Sigmoid colon (tissue), 7 donors: ENCODE measurements around the gene KCNH1. TPM values are rescaled to one million over a fixed set of nuclear protein-coding genes. Genes with fewer than 3 reads are reported as not detected.

Experiments
- DNase-seq: peaks from one replicate; pipeline ENCODE4 v3.0.0-alpha.2; 2019
- H3K27ac ChIP-seq, 4 donors: fragments of 200-600 bp; sonication (generic); one replicate each; pipeline ENCODE4 v1.5.1; 2016 to 2019; ENCODE audit warnings: mild to moderate bottlenecking in 1 of 4
- H3K27me3 ChIP-seq, 3 donors: fragments of 200-600 bp; sonication (generic); one replicate each; pipeline ENCODE4 v1.5.1; 2019; ENCODE audit warnings: mild to moderate bottlenecking in 1 of 3
- H3K36me3 ChIP-seq, 4 donors: fragments of 200-600 bp; sonication (generic); one replicate each; pipeline ENCODE4 v1.5.1; 2016 to 2019
- H3K4me1 ChIP-seq, 4 donors: fragments of 200-600 bp; sonication (generic); one replicate each; pipeline ENCODE4 v1.5.1; 2017 to 2019
- H3K4me3 ChIP-seq, 4 donors: fragments of 200-600 bp; sonication (generic); one replicate each; pipeline ENCODE4 v1.5.1; 2017 to 2019; ENCODE audit warnings: mild to moderate bottlenecking in 2 of 4, moderate library complexity in 1 of 4
- H3K9me3 ChIP-seq, 4 donors: fragments of 200-600 bp in 3 of 4; sonication (generic) in 3 of 4; one replicate each; pipeline versions ENCODE4 v1.5.1 to v1.6.1; 2013 to 2019
- EP300 ChIP-seq, 4 donors: sonication (generic); formaldehyde crosslinking; IDR thresholded peaks; one replicate each; pipeline ENCODE4 v1.6.1; 2017; ENCODE audit warnings: antibody characterized with exemption in 4 of 4
- POLR2A ChIP-seq, 2 donors: fragments of 450-650 bp; IDR thresholded peaks; one replicate each; pipeline ENCODE4 v1.6.1; 2016; ENCODE audit warnings: antibody characterized with exemption in 2 of 2, mild to moderate bottlenecking in 2 of 2, moderate library complexity in 2 of 2
- POLR2AphosphoS5 ChIP-seq, 4 donors: sonication (generic); formaldehyde crosslinking; IDR thresholded peaks; one replicate each; pipeline ENCODE4 v1.6.1; 2017; ENCODE audit warnings: antibody characterized with exemption in 4 of 4
- WGBS, 2 donors: extraction: QIAGEN DNeasy Blood & Tissue Kit; methylation state at CpG; one replicate each; pipeline ENCODE4 v1.1.7; 2013; 5-methylcytosine and 5-hydroxymethylcytosine counted together
- intact Hi-C: fragments of 100-400 bp; cut with DNase I; formaldehyde crosslinking; loops from one replicate; pipeline ENCODE4 v1.15.1; 2023
- polyA plus RNA-seq, 3 donors: library from polyadenylated mRNA; stranded (reverse); fragments of 200-250 nt; gene quantifications; one replicate each; pipeline ENCODE4 v1.2.3, GENCODE V29; 2013
- total RNA-seq, 4 donors: library from RNA; depleted of rRNA; stranded (reverse); fragments of >200 nt; gene quantifications; one replicate each; pipeline ENCODE4 v1.1.0, GENCODE V29; 2016
- TF ChIP-seq, protein P1 (sequence below), 4 experiments: fragments of 450-650 bp in 3 of 4; fragments of 200-600 bp in 1 of 4; IDR thresholded peaks; one replicate each; pipeline ENCODE4 v1.5.1; 2016 to 2019; ENCODE audit warnings: antibody characterized with exemption in 4 of 4, mild to moderate bottlenecking in 3 of 4, moderate library complexity in 2 of 4
- donor health status: healthy with polysubstance abuse.
- donor health status: Bipolar disorder and iron deficiency.
- donor health status: healthy.

KCNH1 gene
- total and polyA plus RNA-seq, 7 donors, result 0.23 to 3.1 (median 0.55) TPM; not detected in 2

DNA sequence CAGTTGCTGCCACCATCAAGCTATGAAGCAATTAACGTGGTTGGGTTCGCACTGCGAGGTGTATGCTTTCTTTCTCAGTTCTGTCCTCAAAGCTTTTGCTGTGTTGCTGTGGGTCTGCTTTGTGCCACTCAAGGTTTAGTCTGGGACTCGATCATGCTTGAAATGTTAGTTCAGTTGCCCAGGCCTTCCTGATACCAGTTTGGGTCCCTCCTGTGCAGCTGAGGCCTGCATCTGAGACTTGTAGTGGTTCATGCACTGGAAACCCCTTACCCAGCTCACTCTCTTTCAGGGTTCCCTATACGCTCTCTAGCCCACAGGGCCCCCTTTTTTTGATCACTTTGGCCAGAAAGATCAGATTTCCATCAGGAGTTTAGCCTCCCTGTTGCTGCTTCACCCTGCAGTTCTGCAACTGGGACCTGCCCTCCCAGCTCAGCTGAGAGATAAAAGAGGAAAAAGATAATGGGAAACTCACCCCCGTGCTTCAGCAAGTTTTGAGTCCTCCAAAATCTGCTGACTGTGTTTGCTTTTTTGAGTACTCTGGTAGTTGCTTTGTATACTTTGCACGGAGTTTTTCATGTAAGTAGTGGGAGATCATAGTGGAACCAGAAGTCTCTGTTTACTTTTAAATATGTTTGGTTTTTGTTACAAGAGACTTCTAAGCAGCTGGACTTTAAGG is 488.2 kb downstream of the KCNH1 start:
- Histone ChIP-seq H3K4me3 (no peak overlapping the region), H3K36me3 (no peaks in the 10 kb centered on the region), H3K4me1 (no peaks in the 10 kb centered on the region), H3K9me3 (no peaks in the 10 kb centered on the region), H3K27me3 (no peaks in the 10 kb centered on the region), H3K27ac (no peak overlapping the region)
- intact Hi-C loops, result no loop called here
- no peak for DNase-seq
- TF ChIP-seq, protein P1, sequence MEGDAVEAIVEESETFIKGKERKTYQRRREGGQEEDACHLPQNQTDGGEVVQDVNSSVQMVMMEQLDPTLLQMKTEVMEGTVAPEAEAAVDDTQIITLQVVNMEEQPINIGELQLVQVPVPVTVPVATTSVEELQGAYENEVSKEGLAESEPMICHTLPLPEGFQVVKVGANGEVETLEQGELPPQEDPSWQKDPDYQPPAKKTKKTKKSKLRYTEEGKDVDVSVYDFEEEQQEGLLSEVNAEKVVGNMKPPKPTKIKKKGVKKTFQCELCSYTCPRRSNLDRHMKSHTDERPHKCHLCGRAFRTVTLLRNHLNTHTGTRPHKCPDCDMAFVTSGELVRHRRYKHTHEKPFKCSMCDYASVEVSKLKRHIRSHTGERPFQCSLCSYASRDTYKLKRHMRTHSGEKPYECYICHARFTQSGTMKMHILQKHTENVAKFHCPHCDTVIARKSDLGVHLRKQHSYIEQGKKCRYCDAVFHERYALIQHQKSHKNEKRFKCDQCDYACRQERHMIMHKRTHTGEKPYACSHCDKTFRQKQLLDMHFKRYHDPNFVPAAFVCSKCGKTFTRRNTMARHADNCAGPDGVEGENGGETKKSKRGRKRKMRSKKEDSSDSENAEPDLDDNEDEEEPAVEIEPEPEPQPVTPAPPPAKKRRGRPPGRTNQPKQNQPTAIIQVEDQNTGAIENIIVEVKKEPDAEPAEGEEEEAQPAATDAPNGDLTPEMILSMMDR (IDR thresholded peaks at IDR 0.05), result no peak
- no peak for TF ChIP-seq POLR2AphosphoS5 (IDR thresholded peaks at IDR 0.05)
- TF ChIP-seq EP300 (IDR thresholded peaks at IDR 0.05), result no peak
- no peak for TF ChIP-seq POLR2A (IDR thresholded peaks at IDR 0.05)
- WGBS, 2 donors, result 83 to 84% methylated on average over 7 of the region's 7 CpGs

DNA sequence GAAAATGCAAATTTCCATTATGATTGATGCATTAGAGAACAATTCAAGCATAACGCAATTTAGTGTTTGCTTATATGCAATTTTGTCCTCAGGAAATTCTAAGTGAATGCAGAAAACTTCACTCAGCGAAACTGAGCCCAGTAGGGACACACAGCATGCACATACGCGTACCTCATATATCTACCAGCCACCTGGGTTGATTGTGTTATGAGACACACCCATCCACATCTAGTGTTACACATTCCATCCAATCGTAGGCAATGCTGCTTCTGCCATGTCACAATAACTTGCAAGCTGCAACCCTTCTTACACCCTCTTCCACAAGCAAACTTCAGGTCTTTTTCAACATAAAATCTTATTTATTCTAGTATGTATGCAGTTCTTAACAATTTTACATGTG is 492.4 kb downstream of the KCNH1 start:
- Histone ChIP-seq H3K4me3 (no peak overlapping the region), H3K36me3 (no peaks in the 10 kb centered on the region), H3K4me1 (no peaks in the 10 kb centered on the region), H3K27ac (no peak overlapping the region), H3K9me3 (no peaks in the 10 kb centered on the region), H3K27me3 (no peaks in the 10 kb centered on the region)
- DNase-seq, result no peak
- intact Hi-C loops, result no loop called here
- TF ChIP-seq POLR2AphosphoS5 (IDR thresholded peaks at IDR 0.05) (no peak), EP300 (IDR thresholded peaks at IDR 0.05) (no peak), POLR2A (IDR thresholded peaks at IDR 0.05) (no peak)
- TF ChIP-seq, protein P1 (IDR thresholded peaks at IDR 0.05), result no peak
- WGBS, 2 donors, result 81 to 88% methylated on average over 5 of the region's 5 CpGs

DNA sequence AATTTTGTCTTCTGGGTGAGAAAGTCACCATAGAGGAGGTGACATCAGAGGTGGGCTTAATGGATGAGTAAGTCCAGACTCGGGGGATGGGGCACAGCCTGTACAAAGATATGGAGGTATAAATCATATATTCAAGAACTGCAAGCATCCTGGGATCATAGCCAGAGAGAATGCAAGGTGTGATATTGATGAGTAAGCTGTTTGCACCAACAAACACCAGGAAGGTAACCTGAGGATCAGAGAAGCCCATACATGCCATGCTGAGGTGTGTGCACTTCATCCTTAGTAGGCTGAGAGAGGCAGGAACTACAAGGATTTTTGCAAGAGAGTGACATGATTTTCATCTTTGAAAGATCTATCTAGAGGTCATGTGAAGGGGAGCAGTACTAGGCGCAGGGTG is 498.8 kb downstream of the KCNH1 start:
- no peaks in the 10 kb centered on the region for H3K27me3 ChIP-seq
- no peak for TF ChIP-seq POLR2AphosphoS5 (IDR thresholded peaks at IDR 0.05)
- no peak for TF ChIP-seq EP300 (IDR thresholded peaks at IDR 0.05)
- no peak for TF ChIP-seq POLR2A (IDR thresholded peaks at IDR 0.05)
- TF ChIP-seq, protein P1 (IDR thresholded peaks at IDR 0.05), result no peak
- DNase-seq, result no peak
- no peak overlapping the region for H3K27ac ChIP-seq
- 89 to 92% methylated on average over 2 of the region's 2 CpGs for WGBS, 2 donors
- H3K4me1 ChIP-seq, result no peaks in the 10 kb centered on the region
- H3K9me3 ChIP-seq, result no peaks in the 10 kb centered on the region
- no peak overlapping the region for H3K4me3 ChIP-seq
- no peaks in the 10 kb centered on the region for H3K36me3 ChIP-seq
- intact Hi-C loops, result no loop called here

DNA sequence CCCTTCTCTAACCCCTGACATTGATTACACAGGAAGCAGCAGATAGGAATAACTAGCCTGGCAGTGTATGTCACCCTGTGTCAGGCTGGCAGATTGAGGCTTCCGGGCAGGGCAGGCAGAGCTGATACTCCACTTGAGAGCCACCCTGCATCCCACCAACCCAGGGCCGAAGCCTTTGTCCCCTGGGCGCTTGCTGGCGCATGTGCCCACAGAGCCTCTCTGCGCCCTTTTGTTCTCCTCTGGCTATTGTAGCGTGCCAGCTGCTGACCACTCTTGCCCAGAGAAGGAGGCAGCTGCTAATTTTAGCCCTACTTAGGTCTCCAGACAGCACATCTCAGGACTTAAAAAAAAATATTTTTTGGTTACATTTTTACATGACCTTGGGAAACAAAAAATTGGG is 500.3 kb downstream of the KCNH1 start:
- H3K27me3 ChIP-seq, result no peaks in the 10 kb centered on the region
- no peak for TF ChIP-seq EP300 (IDR thresholded peaks at IDR 0.05)
- no peak for TF ChIP-seq POLR2A (IDR thresholded peaks at IDR 0.05)
- TF ChIP-seq POLR2AphosphoS5 (IDR thresholded peaks at IDR 0.05), result no peak
- TF ChIP-seq, protein P1 (IDR thresholded peaks at IDR 0.05), result no peak
- H3K4me1 ChIP-seq, result peaks cover 0 to under 1% (median 0%) of the 10 kb centered on the region in 4 donors
- intact Hi-C loops, result no loop called here
- no peak overlapping the region for H3K4me3 ChIP-seq
- H3K27ac ChIP-seq, result no peak overlapping the region
- H3K36me3 ChIP-seq, result no peaks in the 10 kb centered on the region
- 88 to 94% methylated on average over 6 of the region's 6 CpGs for whole genome bisulfite sequencing, 2 donors
- H3K9me3 ChIP-seq, result no peaks in the 10 kb centered on the region
- no peak for DNase-seq

DNA sequence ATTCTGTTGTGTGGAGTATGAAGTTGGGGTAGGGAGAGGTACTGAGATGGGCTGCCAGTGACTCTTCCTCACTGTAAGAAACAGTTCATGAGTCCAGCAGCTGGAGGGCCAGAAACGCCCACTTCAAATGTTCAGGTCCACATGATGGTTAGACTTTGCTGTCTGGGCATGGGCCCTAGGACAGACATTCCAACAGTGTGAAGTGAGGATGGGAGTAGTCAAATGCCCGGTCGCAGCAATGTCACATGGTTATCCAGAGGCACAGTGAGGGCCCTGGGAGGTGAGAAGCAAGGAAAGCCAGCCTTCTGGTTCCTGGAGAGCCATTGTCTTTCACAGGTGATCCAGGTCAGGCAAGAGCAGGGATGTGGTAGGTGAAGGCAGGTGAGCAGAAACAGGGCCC is 500.8 kb downstream of the KCNH1 start:
- Histone ChIP-seq H3K4me1 (peaks cover 0 to 6% (median 4%) of the 10 kb centered on the region in 4 donors), H3K27ac (no peak overlapping the region), H3K9me3 (no peaks in the 10 kb centered on the region), H3K36me3 (no peaks in the 10 kb centered on the region), H3K4me3 (no peak overlapping the region), H3K27me3 (no peaks in the 10 kb centered on the region)
- WGBS, 2 donors, result 91 to 95% methylated on average over 3 of the region's 3 CpGs
- TF ChIP-seq POLR2A (IDR thresholded peaks at IDR 0.05), result no peak
- TF ChIP-seq, protein P1 (IDR thresholded peaks at IDR 0.05), result no peak
- TF ChIP-seq EP300 (IDR thresholded peaks at IDR 0.05), result no peak
- TF ChIP-seq POLR2AphosphoS5 (IDR thresholded peaks at IDR 0.05), result no peak
- intact Hi-C loops, result no loop called here
- no peak for DNase-seq
